Measurements from ENCODE around the gene RNF144B. TPM values are rescaled to one million over a fixed set of nuclear protein-coding genes. Genes with fewer than 3 reads are reported as not detected.
"Not testable (repeated sequence)": the region's sequence is repeated elsewhere in the genome, so short reads cannot be mapped to it uniquely, and the experiment has no call there.

Gene RNF144B
- total RNA-seq, 1 donor: 2.6 TPM

GRCh38 chr6:18392346-18392877 is 5.3 kb downstream of the RNF144B start:
- no peak overlapping the region for H3K4me3 ChIP-seq (ENCODE audit: low read depth, low read length)
- TF ChIP-seq, protein P1, sequence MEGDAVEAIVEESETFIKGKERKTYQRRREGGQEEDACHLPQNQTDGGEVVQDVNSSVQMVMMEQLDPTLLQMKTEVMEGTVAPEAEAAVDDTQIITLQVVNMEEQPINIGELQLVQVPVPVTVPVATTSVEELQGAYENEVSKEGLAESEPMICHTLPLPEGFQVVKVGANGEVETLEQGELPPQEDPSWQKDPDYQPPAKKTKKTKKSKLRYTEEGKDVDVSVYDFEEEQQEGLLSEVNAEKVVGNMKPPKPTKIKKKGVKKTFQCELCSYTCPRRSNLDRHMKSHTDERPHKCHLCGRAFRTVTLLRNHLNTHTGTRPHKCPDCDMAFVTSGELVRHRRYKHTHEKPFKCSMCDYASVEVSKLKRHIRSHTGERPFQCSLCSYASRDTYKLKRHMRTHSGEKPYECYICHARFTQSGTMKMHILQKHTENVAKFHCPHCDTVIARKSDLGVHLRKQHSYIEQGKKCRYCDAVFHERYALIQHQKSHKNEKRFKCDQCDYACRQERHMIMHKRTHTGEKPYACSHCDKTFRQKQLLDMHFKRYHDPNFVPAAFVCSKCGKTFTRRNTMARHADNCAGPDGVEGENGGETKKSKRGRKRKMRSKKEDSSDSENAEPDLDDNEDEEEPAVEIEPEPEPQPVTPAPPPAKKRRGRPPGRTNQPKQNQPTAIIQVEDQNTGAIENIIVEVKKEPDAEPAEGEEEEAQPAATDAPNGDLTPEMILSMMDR (IDR thresholded peaks at IDR 0.05; ENCODE audit: insufficient read depth, low read depth, low read length): no peak
- DNase-seq (ENCODE audit: low read depth): no peak

DNA sequence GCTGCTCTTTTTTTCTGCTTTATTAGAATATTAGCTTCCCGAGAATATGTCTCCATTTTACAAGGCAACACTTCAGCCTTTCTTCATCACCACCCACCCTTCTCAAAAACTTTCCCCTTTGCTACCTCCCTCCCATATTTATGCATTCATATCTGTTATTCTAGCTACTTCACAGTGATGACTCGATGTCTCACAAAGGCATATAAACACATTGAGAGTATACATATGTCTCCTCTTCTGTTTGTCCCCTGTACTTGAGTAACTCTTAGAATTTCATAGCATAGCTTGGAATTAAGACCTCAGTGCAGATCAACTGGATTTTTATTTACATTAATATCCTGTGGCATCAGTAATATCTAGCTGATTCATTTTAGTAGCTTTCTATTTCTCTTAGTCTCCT is 6.5 kb downstream of the RNF144B start:
- TF ChIP-seq, protein P1 (IDR thresholded peaks at IDR 0.05; ENCODE audit: insufficient read depth, low read depth, low read length): no peak
- DNase-seq (ENCODE audit: low read depth): no peak
- no peak overlapping the region for H3K4me3 ChIP-seq (ENCODE audit: low read depth, low read length)

GRCh38 chr6:18395177-18395855 is 8.2 kb downstream of the RNF144B start:
- no peak overlapping the region for H3K4me3 ChIP-seq (ENCODE audit: low read depth, low read length)
- TF ChIP-seq, protein P1 (IDR thresholded peaks at IDR 0.05; ENCODE audit: insufficient read depth, low read depth, low read length): no peak
- no peak for DNase-seq (ENCODE audit: low read depth)

DNA sequence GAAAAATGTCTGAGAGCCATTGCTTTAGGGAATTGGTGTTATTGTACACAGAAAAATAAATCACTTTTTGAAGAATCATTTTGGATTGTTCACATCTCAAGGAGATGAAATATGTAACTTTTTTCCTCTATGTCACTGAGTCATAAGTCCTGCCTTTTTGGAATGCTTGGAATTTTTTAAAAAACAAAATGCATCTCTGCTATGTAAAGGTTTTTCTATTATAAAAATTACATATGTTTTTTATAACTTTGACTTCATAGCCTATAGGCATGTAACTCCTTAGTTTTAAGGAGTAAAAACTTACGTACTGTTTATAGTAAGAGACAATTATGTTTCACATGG is 8.7 kb downstream of the RNF144B start:
- TF ChIP-seq, protein P1 (IDR thresholded peaks at IDR 0.05; ENCODE audit: insufficient read depth, low read depth, low read length): no peak
- H3K4me3 ChIP-seq (ENCODE audit: low read depth, low read length): no peak overlapping the region
- no peak for DNase-seq (ENCODE audit: low read depth)

GRCh38 chr6:18397701-18398100 is 10.6 kb downstream of the RNF144B start:
- DNase-seq (ENCODE audit: low read depth): no peak
- no peak overlapping the region for H3K4me3 ChIP-seq (ENCODE audit: low read depth, low read length)
- TF ChIP-seq, protein P1 (IDR thresholded peaks at IDR 0.05; ENCODE audit: insufficient read depth, low read depth, low read length): no peak

- DNase-seq (ENCODE audit: low read depth); H3K4me3 ChIP-seq (ENCODE audit: low read depth, low read length): not testable (repeated sequence)
Measured at GRCh38 chr6:18398225-18398624, 11.1 kb downstream of the RNF144B start.

- TF ChIP-seq, protein P1 (IDR thresholded peaks at IDR 0.05; ENCODE audit: insufficient read depth, low read depth, low read length): no peak
- H3K4me3 ChIP-seq (ENCODE audit: low read depth, low read length): no peak overlapping the region
- DNase-seq (ENCODE audit: low read depth): peak; percentile 41
Measured at GRCh38 chr6:18400831-18401446, 13.8 kb downstream of the RNF144B start.

DNA sequence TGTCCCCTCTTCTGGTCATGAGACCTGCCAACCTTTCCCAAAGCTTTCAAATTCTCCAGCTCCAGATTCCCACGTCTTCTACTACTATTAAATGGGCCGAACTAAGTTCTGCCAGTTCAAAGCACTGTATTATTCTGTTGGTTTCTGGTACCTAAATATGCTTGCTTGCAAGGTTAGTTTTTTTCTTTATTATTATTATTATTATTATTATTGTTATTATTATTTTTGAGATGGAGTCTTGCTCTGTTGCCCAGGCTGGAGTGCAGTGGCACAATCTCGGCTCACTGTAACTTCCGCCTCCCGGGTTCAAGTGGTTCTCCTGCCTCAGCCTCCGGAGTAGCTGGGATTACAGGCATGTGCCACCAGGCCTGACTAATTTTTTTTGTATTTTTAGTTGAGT is 17.8 kb downstream of the RNF144B start:
- not testable (repeated sequence) for DNase-seq (ENCODE audit: low read depth); H3K4me3 ChIP-seq (ENCODE audit: low read depth, low read length)
